Measurements from ENCODE around the gene HP.

The HP gene

GRCh38 chr16:72083778-72084404, 29.6 kb downstream of the HP start:
- no peak for DNase-seq (ENCODE audit: low read depth, low spot score)
- H3K27ac ChIP-seq, result no peak overlapping the region

GRCh38 chr16:72084445-72084844, 30.1 kb downstream of the HP start:
- DNase-seq (ENCODE audit: low read depth, low spot score), result no peak
- H3K27ac ChIP-seq, result no peak overlapping the region

DNA sequence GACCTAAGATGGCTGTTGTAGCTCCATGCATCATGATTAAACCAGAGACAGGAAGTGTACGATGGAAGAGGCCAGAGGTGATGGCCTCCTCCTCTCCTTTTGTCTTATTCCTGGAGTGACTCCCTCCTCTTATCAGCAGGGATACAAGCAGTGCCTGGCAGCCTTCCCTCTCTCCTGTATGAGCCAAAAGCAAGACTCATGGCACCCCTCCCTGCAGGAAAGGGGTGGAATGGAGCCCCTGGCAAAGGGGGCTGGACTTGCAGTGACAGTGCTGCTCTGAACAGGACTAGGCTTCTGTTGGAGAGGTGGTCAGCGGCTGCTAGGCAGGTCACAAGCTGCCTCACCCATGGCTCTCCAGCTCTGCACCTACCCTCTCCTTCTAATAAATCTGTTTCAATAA, 30.7 kb downstream of the HP start:
- no peak overlapping the region for H3K27ac ChIP-seq
- DNase-seq (ENCODE audit: low read depth, low spot score), result no peak

GRCh38 chr16:72091217-72091616, 36.9 kb downstream of the HP start:
- no peak overlapping the region for H3K27ac ChIP-seq
- no peak for DNase-seq (ENCODE audit: low read depth, low spot score)

DNA sequence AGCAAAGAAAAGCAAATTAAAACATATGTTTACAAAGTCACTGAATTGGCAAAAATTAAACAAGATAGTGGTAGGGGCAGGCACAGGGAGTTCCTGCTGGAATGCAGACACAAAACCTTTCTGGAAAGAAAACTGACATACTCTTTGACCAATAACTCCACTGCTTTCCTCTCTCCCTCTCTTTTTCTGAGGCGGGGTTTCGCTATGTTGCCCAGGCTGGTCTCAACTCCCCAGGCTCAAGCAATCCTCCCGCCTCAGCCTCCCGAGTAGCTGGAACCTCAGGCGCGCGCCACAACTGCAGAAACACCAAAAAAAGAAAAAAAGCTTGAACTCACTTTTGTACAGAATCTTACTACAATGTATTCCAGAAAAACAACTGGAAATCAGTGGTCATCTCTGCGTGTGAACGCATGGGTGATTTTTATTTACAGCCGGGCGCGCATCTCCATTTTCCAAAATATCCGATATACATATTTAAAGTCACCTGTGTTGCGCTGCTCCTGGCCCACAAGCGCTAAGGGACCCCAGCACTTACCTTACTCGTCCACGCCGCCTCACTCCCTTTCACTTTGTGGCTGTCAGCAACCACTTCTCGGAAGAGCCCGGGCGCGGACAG, 38.6 kb downstream of the HP start:
- DNase-seq (ENCODE audit: low read depth, low spot score), result no peak
- H3K27ac ChIP-seq, result peak overlapping the region; percentile 83

- peak within 1 kb of the TSS; percentile 83 for H3K27ac ChIP-seq
- peak; percentile 95 for DNase-seq (ENCODE audit: low read depth, low spot score)
Observed at GRCh38 chr16:72093448-72094265, 39.4 kb downstream of the HP start, which contains the start of the genes DHX38 and TXNL4B. DHX38 (plus strand) TSS chr16:72093847; CDS start chr16:72096158, 2,311 bp downstream. TXNL4B (minus strand) TSS chr16:72093620; CDS start chr16:72090749, 2,871 bp downstream.

GRCh38 chr16:72094266-72094610, 39.9 kb downstream of the HP start:
- no peak for DNase-seq (ENCODE audit: low read depth, low spot score)
- H3K27ac ChIP-seq, result peak overlapping the region; percentile 83

DNA sequence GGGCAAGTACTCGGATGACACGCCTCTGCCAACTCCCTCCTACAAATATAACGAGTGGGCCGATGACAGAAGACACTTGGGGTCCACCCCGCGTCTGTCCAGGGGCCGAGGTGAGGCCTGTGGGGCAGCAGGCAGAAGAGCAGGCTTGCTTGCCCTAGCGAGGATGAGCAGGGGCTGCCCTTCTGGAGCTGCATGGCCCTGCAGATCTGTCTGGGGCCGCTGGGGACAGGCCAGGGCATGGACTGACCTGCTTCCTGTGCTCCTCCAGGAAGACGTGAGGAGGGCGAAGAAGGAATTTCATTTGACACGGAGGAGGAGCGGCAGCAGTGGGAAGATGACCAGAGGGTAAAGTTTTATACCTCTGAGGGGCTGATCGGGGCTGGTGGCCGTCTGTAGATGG, 44.6 kb downstream of the HP start:
- no peak overlapping the region for H3K27ac ChIP-seq
- no peak for DNase-seq (ENCODE audit: low read depth, low spot score)

DNA sequence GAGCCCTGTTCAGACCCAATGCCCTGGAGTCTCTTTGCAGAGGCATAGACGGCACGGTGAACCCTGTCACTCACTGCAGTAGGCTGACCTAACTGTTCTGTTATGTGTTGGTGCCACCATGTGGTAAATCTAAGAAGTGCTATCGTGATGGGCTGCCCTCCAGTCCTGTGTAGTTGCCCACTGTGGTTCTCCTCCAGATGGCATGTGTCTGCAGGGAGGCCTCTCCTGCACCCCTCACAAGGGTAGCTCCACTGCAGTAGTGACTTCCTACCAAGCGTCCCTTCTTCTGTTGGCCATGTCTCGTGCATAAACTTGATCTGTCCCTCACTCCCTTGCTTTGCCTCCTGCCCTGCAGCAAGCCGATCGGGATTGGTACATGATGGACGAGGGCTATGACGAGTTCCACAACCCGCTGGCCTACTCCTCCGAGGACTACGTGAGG, 45.1 kb downstream of the HP start:
- peak; percentile 5 for DNase-seq (ENCODE audit: low read depth, low spot score)
- no peak overlapping the region for H3K27ac ChIP-seq

- no peak overlapping the region for H3K27ac ChIP-seq
- no peak for DNase-seq (ENCODE audit: low read depth, low spot score)
Observed at GRCh38 chr16:72101195-72101594, 46.9 kb downstream of the HP start.

GRCh38 chr16:72104905-72105304, 50.6 kb downstream of the HP start:
- DNase-seq (ENCODE audit: low read depth, low spot score), result no peak
- no peak overlapping the region for H3K27ac ChIP-seq

DNA sequence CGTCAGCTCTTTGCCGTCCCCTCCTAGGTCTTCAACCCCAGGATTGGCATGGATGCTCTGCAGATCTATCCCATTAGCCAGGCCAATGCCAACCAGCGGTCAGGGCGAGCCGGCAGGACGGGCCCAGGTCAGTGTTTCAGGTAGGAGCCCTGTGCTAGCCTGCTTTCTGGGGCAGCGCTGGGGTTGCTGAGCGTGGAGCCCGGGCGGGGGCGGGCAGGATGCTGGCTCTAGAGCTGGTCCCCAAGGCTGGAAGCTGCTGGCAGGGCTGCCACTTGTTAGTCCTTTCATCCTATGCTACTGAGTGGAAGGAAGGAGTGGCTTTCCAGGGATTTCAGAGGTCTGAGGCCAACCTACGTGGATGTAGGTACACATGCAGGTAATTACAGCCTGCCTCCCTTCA, 51.7 kb downstream of the HP start:
- DNase-seq (ENCODE audit: low read depth, low spot score), result no peak
- no peak overlapping the region for H3K27ac ChIP-seq

- H3K27ac ChIP-seq, result no peak overlapping the region
- DNase-seq (ENCODE audit: low read depth, low spot score), result no peak
Observed at GRCh38 chr16:72107371-72107770, 53.1 kb downstream of the HP start.

DNA sequence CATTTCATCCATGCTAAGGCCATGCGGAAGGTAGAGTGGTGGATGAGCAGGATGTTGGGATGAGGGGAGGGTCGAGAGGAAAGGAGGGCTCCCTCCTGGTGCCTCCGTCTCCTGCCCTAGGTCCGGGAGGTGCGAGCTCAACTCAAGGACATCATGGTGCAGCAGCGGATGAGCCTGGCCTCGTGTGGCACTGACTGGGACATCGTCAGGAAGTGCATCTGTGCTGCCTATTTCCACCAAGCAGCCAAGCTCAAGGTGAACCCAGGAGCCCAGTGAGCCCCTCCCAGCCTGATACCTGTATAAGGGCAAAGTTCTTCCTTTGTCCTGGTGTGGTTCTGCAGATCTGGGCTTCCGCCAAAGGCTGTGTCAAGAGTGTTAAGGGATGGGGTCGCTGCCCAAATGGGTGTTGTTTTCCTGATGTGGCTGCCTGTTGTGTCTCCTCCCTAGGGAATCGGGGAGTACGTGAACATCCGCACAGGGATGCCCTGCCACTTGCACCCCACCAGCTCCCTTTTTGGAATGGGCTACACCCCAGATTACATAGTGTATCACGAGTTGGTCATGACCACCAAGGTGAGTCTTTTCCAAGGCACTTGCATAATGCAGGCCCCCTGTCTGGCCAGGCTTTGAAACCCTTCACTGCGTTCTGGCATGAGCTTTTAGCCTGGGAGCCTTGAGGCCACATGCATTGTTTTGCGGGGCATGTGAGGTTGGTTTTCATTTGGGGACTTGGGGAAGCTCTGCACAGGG, 54.2 kb downstream of the HP start:
- DNase-seq (ENCODE audit: low read depth, low spot score), result no peak
- no peak overlapping the region for H3K27ac ChIP-seq

DNA sequence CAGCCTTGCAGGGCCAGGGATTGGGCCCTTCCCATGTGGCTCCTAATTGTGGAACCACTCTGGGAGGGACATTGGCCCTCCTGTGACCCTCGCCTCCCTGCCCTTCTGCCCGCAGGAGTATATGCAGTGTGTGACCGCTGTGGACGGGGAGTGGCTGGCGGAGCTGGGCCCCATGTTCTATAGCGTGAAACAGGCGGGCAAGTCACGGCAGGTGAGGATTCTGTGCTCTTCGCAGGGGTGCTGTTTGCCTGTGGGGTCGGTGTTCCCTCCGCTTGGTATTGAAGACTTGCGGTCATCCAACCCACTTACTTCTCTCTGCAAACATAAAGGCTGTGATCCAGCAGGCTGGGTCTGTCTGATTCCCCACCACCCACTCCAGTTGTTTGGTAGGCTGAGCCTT, 55.0 kb downstream of the HP start:
- H3K27ac ChIP-seq, result no peak overlapping the region

DNA sequence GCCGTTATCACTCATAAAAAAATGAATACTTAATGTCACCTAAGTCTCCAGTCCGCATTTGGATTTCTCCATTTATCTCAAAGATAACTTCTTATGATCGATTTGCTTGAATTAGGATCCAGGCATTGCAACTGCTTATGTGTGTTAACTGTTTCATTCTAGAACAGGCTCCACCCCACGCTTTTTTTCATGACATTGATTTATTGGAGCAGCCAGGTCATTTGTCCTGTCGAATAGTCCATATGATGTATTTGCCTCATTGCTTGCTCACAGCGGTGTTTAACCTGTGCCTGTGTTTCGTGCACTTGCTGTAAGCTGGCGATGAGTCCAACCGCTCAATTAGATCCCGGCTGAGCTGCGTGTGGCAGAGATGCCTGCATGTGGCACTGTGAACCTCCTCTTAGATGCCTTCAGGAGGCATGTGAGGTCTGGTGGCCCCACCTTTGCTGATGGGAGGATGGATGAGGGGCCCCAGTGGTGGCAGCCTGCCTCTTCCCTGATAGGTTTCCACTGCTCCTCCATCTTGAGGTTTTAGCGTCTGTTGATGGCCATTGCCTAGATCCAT, 55.7 kb downstream of the HP start:
- DNase-seq (ENCODE audit: low read depth, low spot score), result no peak
- H3K27ac ChIP-seq, result no peak overlapping the region

More for the DNA sequence above, 55.0 kb downstream of the HP start:
- DNase-seq (ENCODE audit: low read depth, low spot score), result no peak

Measured in epithelial cell of prostate (primary cell).